ENCODE data around the gene PRKRA.

DNA sequence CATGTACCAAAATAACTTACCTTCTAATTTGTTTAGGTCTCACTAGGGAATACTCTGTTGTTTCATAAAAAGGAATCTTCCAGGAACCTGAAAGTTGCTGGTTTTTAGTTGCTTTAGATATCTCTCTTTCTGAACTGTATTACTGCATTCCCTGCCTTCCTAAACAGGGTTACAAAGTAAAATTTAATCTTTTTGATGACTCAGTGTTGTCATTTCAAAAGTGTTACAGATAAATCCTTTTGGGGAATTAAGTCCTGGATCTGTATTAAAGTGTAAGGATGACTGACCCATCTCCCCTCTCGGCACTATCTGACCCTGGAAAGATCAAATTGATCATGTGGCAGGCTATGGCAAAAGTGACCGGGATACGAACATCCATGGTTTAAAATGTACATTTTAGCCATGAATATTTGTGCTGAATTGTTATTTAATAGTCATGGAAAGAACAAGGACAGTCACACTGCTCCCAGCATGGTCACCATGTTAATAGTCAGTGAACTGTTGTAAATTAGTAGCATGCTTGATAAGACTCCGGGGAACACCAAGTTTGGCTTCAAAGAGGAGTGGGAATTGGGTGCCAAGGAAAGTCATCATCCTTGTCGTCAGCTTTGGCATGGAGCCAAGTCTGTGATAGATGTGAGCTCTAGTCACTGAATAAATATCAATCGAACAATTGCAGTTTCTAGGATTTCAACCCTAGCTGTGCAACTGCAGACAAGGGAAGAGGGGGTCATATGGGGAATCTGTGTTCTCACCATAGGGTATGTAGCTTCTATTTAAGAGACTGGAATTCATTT lies 33.5 kb upstream of the PRKRA start:
- TF ChIP-seq CEBPB (tag; IDR thresholded peaks at IDR 0.05), result no peak
- TF ChIP-seq NCOA2 (IDR thresholded peaks at IDR 0.05; ENCODE audit: partially characterized antibody in 2 of 2), result no peak
- no peak for TF ChIP-seq CBX8 (IDR thresholded peaks at IDR 0.05; ENCODE audit: borderline replicate concordance, extremely low read depth, low read depth, low read length, poor library complexity, severe bottlenecking)
- TF ChIP-seq SREBF2 (CRISPR knock-in tag; IDR thresholded peaks at IDR 0.05), result no peak

Measured in K562 (cell line).